ENCODE measurements around the gene AFG1L.
A peak's percentile ranks its signal among the peaks of the same experiment; 100 is the strongest.

The AFG1L gene

GRCh38 chr6:108454356-108454755 is 159.5 kb downstream of the AFG1L start:
- DNase-seq (ENCODE audit: low spot score) = no peak

GRCh38 chr6:108455688-108456087 is 160.8 kb downstream of the AFG1L start:
- DNase-seq (ENCODE audit: low spot score) = no peak

- no peak for DNase-seq (ENCODE audit: low spot score)
Measured at GRCh38 chr6:108463784-108464183, 168.9 kb downstream of the AFG1L start.

- no peak for DNase-seq (ENCODE audit: low spot score)
Measured at GRCh38 chr6:108464418-108465097, 169.7 kb downstream of the AFG1L start.

GRCh38 chr6:108465098-108465495 is 170.2 kb downstream of the AFG1L start:
- DNase-seq (ENCODE audit: low spot score) = no peak

GRCh38 chr6:108468346-108468745 is 173.5 kb downstream of the AFG1L start:
- DNase-seq (ENCODE audit: low spot score) = no peak

- DNase-seq (ENCODE audit: low spot score) = no peak
Measured at GRCh38 chr6:108469316-108469715, 174.5 kb downstream of the AFG1L start.

GRCh38 chr6:108473197-108473596 is 178.3 kb downstream of the AFG1L start:
- no peak for DNase-seq (ENCODE audit: low spot score)

- DNase-seq (ENCODE audit: low spot score) = no peak
Measured at GRCh38 chr6:108476376-108476775, 181.5 kb downstream of the AFG1L start.

GRCh38 chr6:108476847-108477430 is 182.1 kb downstream of the AFG1L start:
- DNase-seq (ENCODE audit: low spot score) = no peak

- DNase-seq (ENCODE audit: low spot score) = no peak
Measured at GRCh38 chr6:108482559-108482958, 187.7 kb downstream of the AFG1L start.

- DNase-seq (ENCODE audit: low spot score) = no peak
Measured at GRCh38 chr6:108484016-108484415, 189.2 kb downstream of the AFG1L start.

- no peak for DNase-seq (ENCODE audit: low spot score)
Measured at GRCh38 chr6:108489699-108490098, 194.8 kb downstream of the AFG1L start.

- peak; percentile 65 for DNase-seq (ENCODE audit: low spot score)
Measured at GRCh38 chr6:108492131-108492766, 197.4 kb downstream of the AFG1L start.

- no peak for DNase-seq (ENCODE audit: low spot score)
Measured at GRCh38 chr6:108494434-108494833, 199.6 kb downstream of the AFG1L start.

GRCh38 chr6:108497883-108498282 is 203.0 kb downstream of the AFG1L start:
- DNase-seq (ENCODE audit: low spot score) = peak; percentile 69

- DNase-seq (ENCODE audit: low spot score) = no peak
Measured at GRCh38 chr6:108501559-108501958, 206.7 kb downstream of the AFG1L start.

- DNase-seq (ENCODE audit: low spot score) = no peak
Measured at GRCh38 chr6:108502832-108503231, 208.0 kb downstream of the AFG1L start.

GRCh38 chr6:108507316-108507715 is 212.5 kb downstream of the AFG1L start:
- DNase-seq (ENCODE audit: low spot score) = no peak

- DNase-seq (ENCODE audit: low spot score) = no peak
Measured at GRCh38 chr6:108510461-108511319, 215.8 kb downstream of the AFG1L start.

- DNase-seq (ENCODE audit: low spot score) = peak; percentile 57
Measured at GRCh38 chr6:108518714-108519576, 224.1 kb downstream of the AFG1L start.

All from RKO (cell line).